HepG2 (cell line): ENCODE data around the gene CEMP1. TPM values are rescaled to one million over a fixed set of nuclear protein-coding genes. Genes with fewer than 3 reads are reported as not detected.

Experiments
- CREB1 ChIP-seq, 2 experiments: fragments of 450-650 bp in 1 of 2; IDR thresholded peaks; 2 replicates each; pipeline ENCODE4 v1.6.1; 2016 to 2017; ENCODE audit warnings: control low read depth in 1 of 2, mild to moderate bottlenecking in 1 of 2, missing compliant biosample characterization in 1 of 2, missing genetic modification characterization in 1 of 2
- HIVEP1 ChIP-seq: sonication (generic); formaldehyde crosslinking; IDR thresholded peaks from 2 replicates; pipeline ENCODE4 v1.4.0; 2020; ENCODE audit warnings: mild to moderate bottlenecking, missing genetic modification reagents
- KDM6A ChIP-seq: IDR thresholded peaks from 2 replicates; pipeline ENCODE4 v1.6.1; 2016; ENCODE audit warnings: low read depth
- KLF9 ChIP-seq: IDR thresholded peaks from 2 replicates; pipeline ENCODE4 v1.6.1; 2016; ENCODE audit warnings: low read depth
- MAZ ChIP-seq, 2 experiments: sonication (generic) in 1 of 2; formaldehyde crosslinking in 1 of 2; IDR thresholded peaks; 2 replicates each; pipeline versions ENCODE4 v1.5.0 to v1.6.1; 2012 to 2020; ENCODE audit warnings: low read depth in 2 of 2, mild to moderate bottlenecking in 2 of 2, borderline replicate concordance in 1 of 2, improper control_type of control experiment in 1 of 2, low read length in 1 of 2, missing genetic modification reagents in 1 of 2, moderate library complexity in 1 of 2
- SNAPC2 ChIP-seq: sonication (generic); formaldehyde crosslinking; IDR thresholded peaks from 2 replicates; pipeline ENCODE4 v1.8.1; 2022; ENCODE audit warnings: mild to moderate bottlenecking, missing genetic modification reagents
- SP5 ChIP-seq: IDR thresholded peaks from 2 replicates; pipeline ENCODE4 v1.6.1; 2016; ENCODE audit warnings: low read depth, borderline replicate concordance
- YEATS4 ChIP-seq: sonication (generic); formaldehyde crosslinking; IDR thresholded peaks from 2 replicates; pipeline ENCODE4 v1.4.0; 2020; ENCODE audit warnings: missing genetic modification reagents, borderline replicate concordance
- ZFP1 ChIP-seq: IDR thresholded peaks from 2 replicates; pipeline ENCODE4 v1.6.1; 2016
- ZMYM4 ChIP-seq: sonication (generic); formaldehyde crosslinking; IDR thresholded peaks from 2 replicates; pipeline ENCODE4 v1.8.1; 2023; ENCODE audit warnings: mild to moderate bottlenecking, missing genetic modification reagents
- ZNF101 ChIP-seq: sonication (generic); formaldehyde crosslinking; IDR thresholded peaks from 2 replicates; pipeline ENCODE4 v1.4.0; 2020; ENCODE audit warnings: mild to moderate bottlenecking, low read depth, missing genetic modification reagents, borderline replicate concordance
- ZNF225 ChIP-seq: sonication (generic); formaldehyde crosslinking; IDR thresholded peaks from 2 replicates; pipeline ENCODE4 v1.4.0; 2020; ENCODE audit warnings: mild to moderate bottlenecking, missing genetic modification reagents
- ZNF350 ChIP-seq: sonication (generic); formaldehyde crosslinking; IDR thresholded peaks from 2 replicates; pipeline ENCODE4 v1.4.0; 2020; ENCODE audit warnings: mild to moderate bottlenecking, low read depth, missing genetic modification reagents, borderline replicate concordance
- ZNF775 ChIP-seq: sonication (generic); formaldehyde crosslinking; IDR thresholded peaks from 2 replicates; pipeline ENCODE4 v1.4.0; 2020; ENCODE audit warnings: missing genetic modification reagents, mild to moderate bottlenecking, moderate library complexity, borderline replicate concordance
- ZNF792 ChIP-seq: IDR thresholded peaks from 2 replicates; pipeline ENCODE4 v1.6.1; 2016
- polyA plus RNA-seq, 8 experiments: library from polyadenylated mRNA; depleted of rRNA in 3 of 8; stranded (reverse) in 7 of 8; unstranded in 1 of 8; fragments of >200 nt; fragmentation: Illumina TruSeq in 4 of 8; extraction: Trizol in 4 of 8; gene quantifications; 2 replicates each; pipeline versions ENCODE4 v1.2.1 to v1.2.3, GENCODE V29; 2011 to 2016; ENCODE audit warnings: low read depth in 4 of 8, missing spikeins in 1 of 8, mixed read lengths in 1 of 8; ENCODE audit not compliant: insufficient read depth in 1 of 8
- total RNA-seq, 5 experiments: library from RNA; depleted of rRNA; stranded (reverse); fragments of >200 nt; fragmentation: Illumina TruSeq; extraction: Trizol; gene quantifications; 2 replicates each; pipeline ENCODE4 v1.2.3, GENCODE V29; 2016; ENCODE audit warnings: low read depth in 1 of 5
- TF ChIP-seq, protein P1 (sequence below): sonication (generic); formaldehyde crosslinking; IDR thresholded peaks from 2 replicates; pipeline ENCODE4 v1.5.1; 2020; ENCODE audit warnings: mild to moderate bottlenecking, missing genetic modification reagents, borderline replicate concordance
- TF ChIP-seq, protein P2 (sequence below): IDR thresholded peaks from 2 replicates; pipeline ENCODE4 v1.4.0; 2020; ENCODE audit warnings: mild to moderate bottlenecking, missing genetic modification reagents
- TF ChIP-seq, protein P3 (sequence below): IDR thresholded peaks from 2 replicates; pipeline ENCODE4 v1.6.1; 2016

The CEMP1 gene
- total and polyA plus RNA-seq, 2 of the 13 experiments (the other 11 are each of a cell fraction or from before 2014, with no cell fraction given): not detected

DNA sequence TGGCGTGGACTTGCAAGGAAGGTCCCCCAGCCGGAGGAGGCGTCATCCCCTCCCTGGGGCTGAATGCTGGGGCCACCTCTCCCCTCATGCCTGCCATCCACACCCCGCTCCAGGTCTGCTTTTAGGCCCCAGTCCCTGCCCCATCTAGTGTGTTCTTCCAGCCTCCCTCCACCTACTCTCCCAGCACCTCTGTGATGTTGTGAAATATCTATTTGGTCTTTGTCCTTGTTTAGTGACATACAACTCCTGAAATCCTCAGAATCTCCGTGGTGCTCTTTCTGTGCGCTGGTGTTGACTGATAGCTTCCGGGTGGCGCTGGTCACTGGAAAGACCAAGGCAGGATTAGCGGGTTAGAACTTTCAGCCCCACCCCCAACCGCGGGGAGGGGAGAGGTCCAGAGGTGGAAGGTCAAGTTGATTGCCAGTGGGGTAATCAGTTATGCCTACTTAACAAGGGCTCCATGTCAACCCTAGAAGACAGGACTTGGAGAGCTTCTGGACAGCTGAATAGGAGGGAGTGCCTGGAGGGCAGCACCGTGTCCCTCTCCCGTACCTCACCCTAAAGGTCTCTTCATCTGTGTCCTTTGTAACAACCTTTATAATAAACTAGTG lies 46.2 kb downstream of the CEMP1 start (continued):
- TF ChIP-seq, protein P1, sequence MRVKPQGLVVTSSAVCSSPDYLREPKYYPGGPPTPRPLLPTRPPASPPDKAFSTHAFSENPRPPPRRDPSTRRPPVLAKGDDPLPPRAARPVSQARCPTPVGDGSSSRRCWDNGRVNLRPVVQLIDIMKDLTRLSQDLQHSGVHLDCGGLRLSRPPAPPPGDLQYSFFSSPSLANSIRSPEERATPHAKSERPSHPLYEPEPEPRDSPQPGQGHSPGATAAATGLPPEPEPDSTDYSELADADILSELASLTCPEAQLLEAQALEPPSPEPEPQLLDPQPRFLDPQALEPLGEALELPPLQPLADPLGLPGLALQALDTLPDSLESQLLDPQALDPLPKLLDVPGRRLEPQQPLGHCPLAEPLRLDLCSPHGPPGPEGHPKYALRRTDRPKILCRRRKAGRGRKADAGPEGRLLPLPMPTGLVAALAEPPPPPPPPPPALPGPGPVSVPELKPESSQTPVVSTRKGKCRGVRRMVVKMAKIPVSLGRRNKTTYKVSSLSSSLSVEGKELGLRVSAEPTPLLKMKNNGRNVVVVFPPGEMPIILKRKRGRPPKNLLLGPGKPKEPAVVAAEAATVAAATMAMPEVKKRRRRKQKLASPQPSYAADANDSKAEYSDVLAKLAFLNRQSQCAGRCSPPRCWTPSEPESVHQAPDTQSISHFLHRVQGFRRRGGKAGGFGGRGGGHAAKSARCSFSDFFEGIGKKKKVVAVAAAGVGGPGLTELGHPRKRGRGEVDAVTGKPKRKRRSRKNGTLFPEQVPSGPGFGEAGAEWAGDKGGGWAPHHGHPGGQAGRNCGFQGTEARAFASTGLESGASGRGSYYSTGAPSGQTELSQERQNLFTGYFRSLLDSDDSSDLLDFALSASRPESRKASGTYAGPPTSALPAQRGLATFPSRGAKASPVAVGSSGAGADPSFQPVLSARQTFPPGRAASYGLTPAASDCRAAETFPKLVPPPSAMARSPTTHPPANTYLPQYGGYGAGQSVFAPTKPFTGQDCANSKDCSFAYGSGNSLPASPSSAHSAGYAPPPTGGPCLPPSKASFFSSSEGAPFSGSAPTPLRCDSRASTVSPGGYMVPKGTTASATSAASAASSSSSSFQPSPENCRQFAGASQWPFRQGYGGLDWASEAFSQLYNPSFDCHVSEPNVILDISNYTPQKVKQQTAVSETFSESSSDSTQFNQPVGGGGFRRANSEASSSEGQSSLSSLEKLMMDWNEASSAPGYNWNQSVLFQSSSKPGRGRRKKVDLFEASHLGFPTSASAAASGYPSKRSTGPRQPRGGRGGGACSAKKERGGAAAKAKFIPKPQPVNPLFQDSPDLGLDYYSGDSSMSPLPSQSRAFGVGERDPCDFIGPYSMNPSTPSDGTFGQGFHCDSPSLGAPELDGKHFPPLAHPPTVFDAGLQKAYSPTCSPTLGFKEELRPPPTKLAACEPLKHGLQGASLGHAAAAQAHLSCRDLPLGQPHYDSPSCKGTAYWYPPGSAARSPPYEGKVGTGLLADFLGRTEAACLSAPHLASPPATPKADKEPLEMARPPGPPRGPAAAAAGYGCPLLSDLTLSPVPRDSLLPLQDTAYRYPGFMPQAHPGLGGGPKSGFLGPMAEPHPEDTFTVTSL: peak; percentile 65
- TF ChIP-seq, protein P2, sequence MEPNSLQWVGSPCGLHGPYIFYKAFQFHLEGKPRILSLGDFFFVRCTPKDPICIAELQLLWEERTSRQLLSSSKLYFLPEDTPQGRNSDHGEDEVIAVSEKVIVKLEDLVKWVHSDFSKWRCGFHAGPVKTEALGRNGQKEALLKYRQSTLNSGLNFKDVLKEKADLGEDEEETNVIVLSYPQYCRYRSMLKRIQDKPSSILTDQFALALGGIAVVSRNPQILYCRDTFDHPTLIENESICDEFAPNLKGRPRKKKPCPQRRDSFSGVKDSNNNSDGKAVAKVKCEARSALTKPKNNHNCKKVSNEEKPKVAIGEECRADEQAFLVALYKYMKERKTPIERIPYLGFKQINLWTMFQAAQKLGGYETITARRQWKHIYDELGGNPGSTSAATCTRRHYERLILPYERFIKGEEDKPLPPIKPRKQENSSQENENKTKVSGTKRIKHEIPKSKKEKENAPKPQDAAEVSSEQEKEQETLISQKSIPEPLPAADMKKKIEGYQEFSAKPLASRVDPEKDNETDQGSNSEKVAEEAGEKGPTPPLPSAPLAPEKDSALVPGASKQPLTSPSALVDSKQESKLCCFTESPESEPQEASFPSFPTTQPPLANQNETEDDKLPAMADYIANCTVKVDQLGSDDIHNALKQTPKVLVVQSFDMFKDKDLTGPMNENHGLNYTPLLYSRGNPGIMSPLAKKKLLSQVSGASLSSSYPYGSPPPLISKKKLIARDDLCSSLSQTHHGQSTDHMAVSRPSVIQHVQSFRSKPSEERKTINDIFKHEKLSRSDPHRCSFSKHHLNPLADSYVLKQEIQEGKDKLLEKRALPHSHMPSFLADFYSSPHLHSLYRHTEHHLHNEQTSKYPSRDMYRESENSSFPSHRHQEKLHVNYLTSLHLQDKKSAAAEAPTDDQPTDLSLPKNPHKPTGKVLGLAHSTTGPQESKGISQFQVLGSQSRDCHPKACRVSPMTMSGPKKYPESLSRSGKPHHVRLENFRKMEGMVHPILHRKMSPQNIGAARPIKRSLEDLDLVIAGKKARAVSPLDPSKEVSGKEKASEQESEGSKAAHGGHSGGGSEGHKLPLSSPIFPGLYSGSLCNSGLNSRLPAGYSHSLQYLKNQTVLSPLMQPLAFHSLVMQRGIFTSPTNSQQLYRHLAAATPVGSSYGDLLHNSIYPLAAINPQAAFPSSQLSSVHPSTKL: peak; percentile 82
- TF ChIP-seq HIVEP1 (peak; percentile 90), ZNF101 (no peak), YEATS4 (CRISPR knock-in tag) (peak; percentile 48; the same call in 1 of the 2 replicates), SNAPC2 (CRISPR knock-in tag) (0 out of 2 replicates have a peak, but pooled peaks have one; percentile 43), ZNF775 (no peak), ZNF225 (peak; percentile 76; the same call in 1 of the 2 replicates), SP5 (CRISPR knock-in tag) (peak; percentile 79), ZFP1 (CRISPR knock-in tag) (peak; percentile 33; the same call in 1 of the 2 replicates), ZNF792 (CRISPR knock-in tag) (peak; percentile 64; the same call in 1 of the 2 replicates), KLF9 (peak; percentile 70; the same call in 1 of the 2 replicates), ZNF350 (peak; percentile 79), CREB1 (IDR thresholded peaks at IDR 0.05) (no peak), CREB1 (CRISPR knock-in tag; IDR thresholded peaks at IDR 0.05) (peak; percentile 83), ZMYM4 (CRISPR knock-in tag) (0 out of 2 replicates have a peak, but pooled peaks have one; percentile 36), KDM6A (CRISPR knock-in tag) (peak; percentile 65; the same call in 1 of the 2 replicates), MAZ (IDR thresholded peaks at IDR 0.05; ENCODE audit: borderline replicate concordance, low read depth, low read length) (0 out of 2 replicates have a peak, but pooled peaks have one; percentile 30), MAZ (CRISPR knock-in tag; IDR thresholded peaks at IDR 0.05; ENCODE audit: low read depth) (peak; percentile 80; the same call in 1 of the 2 replicates)
- TF ChIP-seq, protein P3, sequence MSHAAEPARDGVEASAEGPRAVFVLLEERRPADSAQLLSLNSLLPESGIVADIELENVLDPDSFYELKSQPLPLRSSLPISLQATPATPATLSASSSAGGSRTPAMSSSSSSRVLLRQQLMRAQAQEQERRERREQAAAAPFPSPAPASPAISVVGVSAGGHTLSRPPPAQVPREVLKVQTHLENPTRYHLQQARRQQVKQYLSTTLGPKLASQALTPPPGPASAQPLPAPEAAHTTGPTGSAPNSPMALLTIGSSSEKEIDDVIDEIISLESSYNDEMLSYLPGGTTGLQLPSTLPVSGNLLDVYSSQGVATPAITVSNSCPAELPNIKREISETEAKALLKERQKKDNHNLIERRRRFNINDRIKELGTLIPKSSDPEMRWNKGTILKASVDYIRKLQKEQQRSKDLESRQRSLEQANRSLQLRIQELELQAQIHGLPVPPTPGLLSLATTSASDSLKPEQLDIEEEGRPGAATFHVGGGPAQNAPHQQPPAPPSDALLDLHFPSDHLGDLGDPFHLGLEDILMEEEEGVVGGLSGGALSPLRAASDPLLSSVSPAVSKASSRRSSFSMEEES (CRISPR knock-in tag): peak; percentile 37
